Glutamatergic neuron (in vitro differentiated cells): ENCODE measurements around the gene LRCH1. TPM values are rescaled to one million over a fixed set of nuclear protein-coding genes. Genes with fewer than 3 reads are reported as not detected.

Source experiments
- DNase-seq: peaks from one replicate; pipeline ENCODE4 v3.0.0; 2022
- H3K27ac Mint-ChIP-seq: one replicate; pipeline ENCODE4 v1.8.0; 2020; ENCODE audit warnings: mild to moderate bottlenecking, mixed read lengths, inconsistent platforms; ENCODE audit not compliant: unreplicated experiment
- H3K27me3 Mint-ChIP-seq: one replicate; pipeline ENCODE4 v1.8.0; 2020; ENCODE audit warnings: mild to moderate bottlenecking, moderate library complexity, mixed read lengths, inconsistent platforms; ENCODE audit not compliant: unreplicated experiment
- H3K36me3 Mint-ChIP-seq: one replicate; pipeline ENCODE4 v1.8.0; 2020; ENCODE audit warnings: mild to moderate bottlenecking, mixed read lengths, inconsistent platforms; ENCODE audit not compliant: unreplicated experiment
- H3K4me1 Mint-ChIP-seq: one replicate; pipeline ENCODE4 v1.8.0; 2020; ENCODE audit warnings: mild to moderate bottlenecking, low read depth, mixed read lengths, inconsistent platforms; ENCODE audit not compliant: unreplicated experiment
- H3K4me3 Mint-ChIP-seq: one replicate; pipeline ENCODE4 v1.8.0; 2020; ENCODE audit warnings: mild to moderate bottlenecking, mixed read lengths, inconsistent platforms; ENCODE audit not compliant: unreplicated experiment
- H3K9me3 Mint-ChIP-seq: one replicate; pipeline ENCODE4 v1.8.0; 2020; ENCODE audit warnings: mild to moderate bottlenecking, moderate library complexity, mixed read lengths, inconsistent platforms; ENCODE audit not compliant: unreplicated experiment
- CTCF ChIP-seq: fragments of 200-600 bp; sonication (generic); IDR thresholded peaks from one replicate; pipeline ENCODE4 v1.5.0; 2021; ENCODE audit not compliant: partially characterized antibody, unreplicated experiment
- total RNA-seq: library from RNA; stranded (reverse); fragmentation: NEBNext Ultra II Directional; extraction: Animal tissue kit (Norgen Biotek cat#: 25700); gene quantifications from one replicate; pipeline ENCODE4 v1.2.1, GENCODE V29; 2021; ENCODE audit not compliant: unreplicated experiment

LRCH1 gene
- total RNA-seq, 1 donor from 2014 or later: 40.6 TPM

GRCh38 chr13:46593398-46593797 lies 40.4 kb downstream of the LRCH1 start:
- H3K27me3 Mint-ChIP-seq: no peaks in the 10 kb centered on the region
- no peak overlapping the region for H3K4me3 Mint-ChIP-seq
- H3K36me3 Mint-ChIP-seq: no peaks in the 10 kb centered on the region
- peaks cover 18% of the 10 kb centered on the region for H3K4me1 Mint-ChIP-seq
- no peak for DNase-seq
- TF ChIP-seq CTCF: no peak
- no peaks in the 10 kb centered on the region for H3K9me3 Mint-ChIP-seq
- no peak overlapping the region for H3K27ac Mint-ChIP-seq

GRCh38 chr13:46594374-46595078 lies 41.6 kb downstream of the LRCH1 start:
- H3K4me1 Mint-ChIP-seq: peaks cover 18% of the 10 kb centered on the region
- no peak overlapping the region for H3K27ac Mint-ChIP-seq
- H3K36me3 Mint-ChIP-seq: no peaks in the 10 kb centered on the region
- no peaks in the 10 kb centered on the region for H3K9me3 Mint-ChIP-seq
- no peaks in the 10 kb centered on the region for H3K27me3 Mint-ChIP-seq
- no peak for DNase-seq
- no peak for TF ChIP-seq CTCF
- no peak overlapping the region for H3K4me3 Mint-ChIP-seq

- no peak overlapping the region for H3K27ac Mint-ChIP-seq
- no peak for TF ChIP-seq CTCF
- H3K4me3 Mint-ChIP-seq: no peak overlapping the region
- H3K27me3 Mint-ChIP-seq: no peaks in the 10 kb centered on the region
- no peaks in the 10 kb centered on the region for H3K9me3 Mint-ChIP-seq
- DNase-seq: no peak
- H3K4me1 Mint-ChIP-seq: peaks cover 18% of the 10 kb centered on the region
- no peaks in the 10 kb centered on the region for H3K36me3 Mint-ChIP-seq
These were observed 42.3 kb downstream of the LRCH1 start for GRCh38 chr13:46595136-46595884.

- TF ChIP-seq CTCF: no peak
- Mint-ChIP-seq H3K27ac (no peak overlapping the region), H3K27me3 (no peaks in the 10 kb centered on the region), H3K4me1 (peaks cover 18% of the 10 kb centered on the region), H3K36me3 (no peaks in the 10 kb centered on the region), H3K9me3 (no peaks in the 10 kb centered on the region), H3K4me3 (no peak overlapping the region)
- no peak for DNase-seq
These were observed 42.9 kb downstream of the LRCH1 start for GRCh38 chr13:46595885-46596275.

- Mint-ChIP-seq H3K4me3 (no peak overlapping the region), H3K9me3 (no peaks in the 10 kb centered on the region), H3K27ac (no peak overlapping the region), H3K36me3 (no peaks in the 10 kb centered on the region), H3K4me1 (peaks cover 18% of the 10 kb centered on the region), H3K27me3 (no peaks in the 10 kb centered on the region)
- no peak for TF ChIP-seq CTCF
- no peak for DNase-seq
These were observed 43.5 kb downstream of the LRCH1 start for GRCh38 chr13:46596466-46596865.
